Cardiac septum (tissue), 1 donor: ENCODE results near the gene BRDT. TPM values are rescaled to one million over a fixed set of nuclear protein-coding genes. Genes with fewer than 3 reads are reported as not detected.

ENCODE experiments used
- DNase-seq: peaks from one replicate; pipeline ENCODE4 v3.0.0-alpha.2; 2020; ENCODE audit warnings: low spot score
- intact Hi-C: fragments of 100-400 bp; cut with DNase I; formaldehyde crosslinking; loops from one replicate; pipeline ENCODE4 v1.14.0; 2022
- long read RNA-seq: library from polyadenylated mRNA; unstranded; transcript quantifications from one replicate; pipeline ENCODE4 v2.0.0, GENCODE V29; 2021
- total RNA-seq: library from RNA; stranded (reverse); fragmentation: NEBNext Ultra II Directional; extraction: Animal tissue kit (Norgen Biotek cat#: 25700); gene quantifications from one replicate; pipeline ENCODE4 v1.2.1, GENCODE V29; 2021
- donor health status: DM: no; HTN: no; CAD: no.

The BRDT gene
- not detected for total RNA-seq
- long read RNA-seq = 0 reads

DNA sequence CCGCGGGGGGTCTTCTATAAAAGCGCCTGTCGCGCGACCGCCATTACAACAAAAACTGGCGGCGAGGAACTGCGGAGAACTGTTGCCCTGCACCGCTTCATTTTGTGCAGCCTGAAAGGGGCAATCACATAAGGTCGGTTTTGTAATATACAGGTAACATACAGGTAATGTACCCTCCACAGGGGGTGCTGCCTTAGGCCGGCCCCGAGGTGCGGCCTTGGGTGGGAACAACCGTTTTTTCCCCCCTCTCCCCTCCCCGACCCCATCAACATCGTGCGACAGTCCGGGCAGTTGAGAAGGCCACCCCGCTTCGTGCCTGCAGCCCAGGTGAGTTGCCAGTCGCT, at the start of gene BRDT:
BRDT (plus strand) TSS at position 46 of the 344 bp plus-strand sequence. CDS start 13,354 bp downstream, outside the sequence.
- intact Hi-C loops = no loop called here

DNA sequence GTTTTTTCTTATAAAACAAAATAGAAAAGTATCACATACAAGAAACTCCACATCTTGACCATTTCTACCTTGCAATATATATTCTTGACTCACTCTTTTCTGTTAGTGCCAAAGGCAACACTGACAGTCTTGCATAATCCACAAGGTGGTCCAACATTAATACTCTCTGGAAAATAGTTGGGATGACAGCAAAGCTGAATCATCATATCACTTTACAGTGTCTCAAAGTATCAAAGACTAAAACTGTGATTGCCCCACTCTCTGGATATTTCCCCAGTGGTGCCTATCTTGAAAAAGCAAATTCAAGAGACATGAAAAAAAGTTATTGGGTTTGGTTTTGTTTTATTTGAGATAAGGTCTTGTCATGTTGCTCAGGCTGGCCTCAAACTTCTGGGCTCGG, 48.6 kb upstream of the BRDT start:
- intact Hi-C loops = no loop called here
- DNase-seq = no peak

More for the DNA sequence above, at the start of gene BRDT:
- DNase-seq = no peak

DNA sequence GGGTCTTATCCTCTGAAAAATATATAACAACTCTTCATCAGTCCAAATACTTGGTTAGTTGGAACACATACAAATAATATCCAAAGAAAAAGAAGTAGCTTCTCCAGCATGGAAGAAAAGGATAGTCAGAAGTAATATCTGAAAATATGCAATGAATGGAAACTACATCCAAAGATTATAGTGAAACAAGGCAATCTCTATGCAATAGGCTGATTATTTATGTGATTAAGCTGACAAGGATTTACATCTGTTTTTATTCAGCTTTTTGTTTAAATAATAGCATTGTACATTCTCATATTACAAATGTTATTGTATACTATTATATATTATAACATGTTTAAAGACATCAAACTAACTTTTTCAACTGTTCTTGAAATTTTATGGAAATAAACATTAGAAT, 48.0 kb upstream of the BRDT start:
- no peak for DNase-seq
- intact Hi-C loops = no loop called here

DNA sequence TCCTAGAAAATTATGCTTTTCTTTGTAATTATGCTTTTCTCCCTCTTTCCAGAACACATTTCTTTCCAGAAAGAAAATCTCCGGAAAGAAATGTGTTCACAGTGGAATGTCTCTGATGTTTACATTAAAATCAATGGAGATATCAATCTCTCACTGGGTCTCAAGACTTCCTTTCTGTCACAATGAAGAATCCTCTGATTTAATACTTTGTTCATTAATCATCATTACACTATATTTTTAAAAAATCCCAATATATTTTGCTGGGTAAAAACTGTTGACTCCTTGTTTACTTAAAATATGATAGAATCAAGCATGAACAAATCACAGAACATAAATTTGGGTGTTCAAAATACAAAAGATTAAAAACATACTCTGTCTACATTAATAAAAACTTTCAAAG, 36.9 kb upstream of the BRDT start:
- intact Hi-C loops = no loop called here

DNA sequence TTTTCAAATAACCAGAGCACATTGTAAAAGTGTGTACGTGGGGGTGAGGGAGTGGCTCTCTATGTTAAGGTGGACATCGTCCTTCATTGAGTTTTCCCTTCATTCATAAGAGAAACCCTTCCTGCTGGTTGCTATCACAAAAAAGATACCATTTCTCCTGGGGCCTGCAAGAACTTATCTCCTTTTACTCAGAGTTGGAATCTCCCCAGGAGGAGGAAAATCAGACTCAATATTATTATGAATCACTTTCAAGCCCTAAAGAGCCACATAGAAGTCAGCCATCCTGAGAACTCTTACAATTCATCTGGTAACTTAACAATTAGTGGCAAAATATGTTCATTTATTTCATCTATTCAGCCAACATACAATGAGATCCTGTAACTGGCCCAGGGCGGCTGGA, 36.2 kb upstream of the BRDT start:
- no peak for DNase-seq
- intact Hi-C loops = no loop called here

More for the DNA sequence above, 36.9 kb upstream of the BRDT start:
- no peak for DNase-seq

DNA sequence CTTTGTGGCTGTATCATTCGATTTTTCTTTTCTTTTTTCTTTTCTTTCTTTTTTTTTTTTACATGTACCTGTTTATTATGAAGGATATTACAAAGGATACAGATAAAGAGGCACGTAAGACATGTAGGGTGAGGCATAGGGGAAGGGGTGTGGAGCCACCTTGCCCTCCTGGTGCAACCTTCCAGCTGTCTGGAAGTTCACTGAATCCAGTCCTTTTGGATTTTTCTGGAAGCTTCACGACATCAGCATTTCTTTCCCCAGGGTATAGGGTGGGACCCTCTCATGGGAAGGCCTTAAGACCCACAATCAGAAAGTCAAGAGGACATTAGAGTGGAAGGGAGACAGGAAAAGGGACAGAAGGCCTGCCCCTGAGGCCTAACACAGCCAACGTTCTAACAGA, 33.2 kb upstream of the BRDT start:
- intact Hi-C loops = no loop called here
- DNase-seq = no peak

DNA sequence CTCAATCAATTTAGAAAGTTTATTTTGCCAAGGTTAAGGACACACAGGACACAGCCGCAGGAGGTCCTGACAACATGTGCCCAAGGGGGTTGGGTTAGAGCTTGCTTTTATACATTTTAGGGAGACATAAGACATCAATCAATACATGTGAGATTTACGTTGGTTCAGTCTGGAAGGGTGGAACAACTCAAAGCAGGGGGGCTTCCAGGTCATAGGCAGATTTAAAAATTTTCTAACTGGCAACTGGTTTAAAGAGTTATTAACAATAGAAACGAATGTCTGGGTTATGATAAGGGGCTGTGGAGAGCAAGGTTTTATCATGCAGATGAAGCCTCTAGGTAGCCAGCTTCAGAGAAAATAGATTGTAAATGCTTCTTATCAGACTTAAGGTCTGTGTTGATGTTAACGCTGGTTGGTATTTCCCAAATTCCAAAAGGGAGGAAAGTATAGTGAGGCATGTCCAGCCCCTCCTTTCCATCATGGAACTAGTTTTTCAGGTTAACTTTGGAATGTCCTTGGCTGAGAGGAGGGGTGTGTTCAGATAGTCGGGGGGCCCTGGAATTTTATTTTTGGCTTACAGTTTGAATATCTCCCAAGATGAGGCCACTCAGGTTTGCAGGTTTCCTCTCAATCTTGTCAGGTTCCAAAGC, 32.3 kb upstream of the BRDT start:
- DNase-seq = no peak
- intact Hi-C loops = no loop called here

DNA sequence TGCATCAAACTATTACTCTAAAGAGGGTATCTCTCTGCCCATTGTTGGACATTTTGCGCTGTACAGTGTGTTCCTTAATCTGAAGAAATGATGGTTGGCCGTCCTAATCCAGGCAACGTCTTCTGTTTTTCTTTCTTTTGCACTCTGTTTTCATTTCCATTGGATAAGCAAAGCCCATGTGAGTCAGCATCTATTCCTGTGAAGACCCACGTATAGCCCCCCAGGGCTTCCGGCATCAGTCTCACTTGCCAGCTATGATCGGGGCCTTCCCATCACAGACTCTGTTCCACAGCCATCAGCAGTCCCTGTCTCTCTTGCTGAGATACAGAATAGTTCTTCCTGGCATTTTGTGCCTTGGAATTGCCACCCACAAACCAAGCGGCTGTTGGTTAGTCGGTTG, 29.2 kb upstream of the BRDT start:
- intact Hi-C loops = loop anchor here (10.0 kb wide), 1 partner anchor 635 kb away; no protein-coding TSS in a partner anchor
- DNase-seq = no peak

DNA sequence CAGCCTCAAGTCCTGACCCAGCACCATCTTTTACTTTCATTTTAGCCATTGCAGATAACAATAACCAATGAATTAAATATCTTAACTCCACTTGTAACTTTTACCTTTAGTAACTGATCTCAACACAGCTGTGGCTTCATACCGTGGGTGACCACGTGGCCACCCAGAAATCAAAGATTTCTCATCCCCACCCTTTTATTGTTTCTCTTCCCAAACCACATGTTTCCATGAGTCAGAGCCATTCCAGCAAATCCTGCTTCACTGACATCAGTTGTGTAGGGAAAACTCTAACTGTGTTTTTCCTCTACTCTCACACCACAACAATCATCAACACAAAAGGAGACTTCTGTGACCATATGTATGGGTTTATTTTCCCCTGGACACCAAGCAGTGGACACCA, 25.1 kb upstream of the BRDT start:
- no peak for DNase-seq
- intact Hi-C loops = loop anchor here (10.0 kb wide), 1 partner anchor 639 kb away; no protein-coding TSS in a partner anchor

DNA sequence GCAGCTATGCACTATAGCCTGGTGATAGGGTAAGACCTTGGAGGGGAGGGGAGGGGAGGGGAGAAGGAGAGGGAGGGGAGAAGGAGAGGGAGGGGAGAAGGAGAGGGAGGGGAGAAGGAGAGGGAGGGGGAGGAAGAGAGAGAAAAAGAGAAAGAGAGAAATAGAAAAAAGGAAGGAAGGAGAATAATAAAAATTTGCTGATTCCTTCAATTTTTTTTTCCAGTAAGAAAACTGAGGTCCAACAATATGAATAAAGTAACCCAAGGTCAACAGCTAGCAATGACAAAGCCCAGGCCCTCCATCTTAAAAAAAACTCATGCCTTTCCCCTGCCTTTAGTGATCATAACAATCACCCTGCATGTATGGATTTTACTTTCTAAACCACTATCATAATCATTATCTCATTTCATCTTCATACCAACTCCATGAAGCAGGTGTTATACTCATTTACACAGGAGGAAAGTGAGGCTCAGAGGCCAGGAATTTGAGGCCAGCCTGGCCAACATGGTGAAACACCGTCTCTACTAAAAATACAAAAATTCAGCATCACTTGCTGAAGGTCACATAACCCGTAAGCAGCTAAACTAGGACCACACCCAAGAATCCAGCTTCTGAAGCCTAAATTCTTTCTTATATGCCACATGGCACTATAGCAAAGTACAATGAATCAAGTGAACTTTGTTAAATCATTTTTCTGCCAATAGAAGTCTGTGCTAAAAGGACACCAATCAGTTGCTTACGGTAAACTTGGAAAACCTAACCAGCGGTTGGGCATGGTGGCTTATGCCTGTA, 23.4 kb upstream of the BRDT start:
- no peak for DNase-seq
- intact Hi-C loops = loop anchor here (5.0 to 10.0 kb wide), 2 partner anchors 94 to 641 kb away; no protein-coding TSS in a partner anchor

DNA sequence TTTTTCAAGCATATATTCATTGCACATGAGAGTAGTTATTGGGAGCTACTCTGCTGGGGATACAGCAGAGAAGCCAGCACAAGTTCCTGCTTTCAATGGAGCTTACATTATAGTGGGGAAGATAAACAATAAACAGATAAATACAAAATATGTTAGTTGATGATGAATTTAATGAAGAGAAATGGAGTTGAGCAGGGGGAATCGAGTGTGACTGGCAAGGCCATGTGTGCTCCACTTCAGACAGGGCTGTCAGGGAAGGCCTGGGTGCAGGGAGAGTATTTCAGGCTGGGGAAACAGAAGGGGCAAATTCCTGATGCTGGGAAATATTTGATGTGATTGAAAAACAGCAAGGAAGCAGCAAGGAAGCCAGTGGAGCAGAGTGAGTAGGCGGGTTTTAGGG, 21.2 kb upstream of the BRDT start:
- no peak for DNase-seq
- intact Hi-C loops = loop anchor here (5.0 to 10.0 kb wide), 2 partner anchors 96 to 643 kb away; no protein-coding TSS in a partner anchor

DNA sequence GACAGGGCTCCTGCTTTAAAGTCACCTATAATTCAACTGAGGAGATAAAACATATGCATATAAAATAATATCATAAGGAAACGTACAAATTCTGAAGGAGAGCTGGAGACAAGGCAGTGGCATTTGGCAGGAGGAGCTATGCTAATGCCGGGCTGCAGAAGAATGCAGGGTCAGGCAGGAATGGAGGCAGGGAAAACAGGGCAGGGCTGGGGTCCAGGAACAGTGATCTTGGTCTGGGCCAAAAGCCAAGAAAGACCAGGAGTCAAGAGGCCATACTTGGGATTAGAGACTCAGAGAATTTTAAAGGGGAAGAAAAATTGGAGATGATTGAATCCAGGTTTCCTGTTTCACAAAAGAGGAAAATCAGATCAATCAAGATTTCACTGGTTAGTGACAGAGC, 20.0 kb upstream of the BRDT start:
- intact Hi-C loops = loop anchor here (5.0 to 10.0 kb wide), 2 partner anchors 97 to 644 kb away; no protein-coding TSS in a partner anchor
- DNase-seq = no peak

DNA sequence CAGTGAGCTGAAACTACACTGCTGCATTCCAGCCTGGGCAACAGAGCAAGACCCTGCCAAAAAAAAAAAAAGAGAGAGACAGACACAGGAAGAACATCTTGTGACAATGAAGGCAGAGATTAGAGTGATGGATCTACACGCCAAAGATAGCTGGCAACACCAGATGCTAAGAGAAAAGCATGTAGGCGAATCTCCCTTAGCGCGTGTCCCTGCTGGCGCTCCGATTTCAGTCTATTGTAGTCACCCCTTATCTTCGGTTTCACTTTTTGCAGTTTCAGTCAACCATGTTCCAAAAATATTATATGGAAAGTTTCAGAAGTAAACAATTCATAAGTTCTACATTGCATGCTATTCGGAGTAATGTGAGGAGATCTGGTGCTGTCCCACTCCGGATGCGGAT, 11.6 kb upstream of the BRDT start:
- no peak for DNase-seq
- intact Hi-C loops = no loop called here

DNA sequence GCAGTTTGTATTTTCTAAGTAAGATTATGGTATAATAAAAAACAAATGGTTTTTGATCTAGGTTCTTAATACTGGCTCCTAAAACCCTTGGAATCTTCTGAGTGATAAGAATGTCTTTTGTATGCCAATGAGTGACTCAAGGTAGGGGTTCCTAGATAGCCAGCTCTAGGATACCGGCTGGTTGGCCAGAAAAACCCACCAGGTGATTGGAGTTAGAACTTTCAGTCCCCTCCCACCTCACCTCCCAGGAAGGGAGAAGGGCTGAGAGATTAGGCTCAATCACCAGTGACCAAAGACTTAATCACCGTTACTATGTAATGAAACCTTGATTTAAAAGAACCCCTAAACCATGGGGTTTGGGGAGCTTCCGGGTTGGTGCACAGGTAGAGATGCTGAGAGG, 8.7 kb upstream of the BRDT start:
- no peak for DNase-seq
- intact Hi-C loops = no loop called here

DNA sequence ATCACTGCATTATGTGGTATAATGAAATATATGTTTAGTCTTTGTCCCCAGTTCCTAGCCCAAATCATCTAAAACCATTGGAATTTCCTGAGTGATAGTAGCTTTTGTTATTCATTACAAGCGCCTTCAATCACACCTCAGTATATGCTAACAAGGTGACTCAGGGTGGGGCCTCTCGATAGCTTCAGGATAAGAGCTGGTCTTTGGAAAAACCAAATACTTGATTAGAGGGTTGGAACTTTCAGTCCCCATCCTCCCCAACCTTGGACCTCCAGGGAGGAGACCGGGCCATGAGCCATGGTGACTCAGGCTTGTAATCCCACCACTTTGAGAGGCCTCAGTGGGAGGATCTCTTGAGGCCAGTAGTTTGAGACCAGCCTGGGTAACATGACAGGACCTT, 5.1 kb upstream of the BRDT start:
- DNase-seq = no peak

DNA sequence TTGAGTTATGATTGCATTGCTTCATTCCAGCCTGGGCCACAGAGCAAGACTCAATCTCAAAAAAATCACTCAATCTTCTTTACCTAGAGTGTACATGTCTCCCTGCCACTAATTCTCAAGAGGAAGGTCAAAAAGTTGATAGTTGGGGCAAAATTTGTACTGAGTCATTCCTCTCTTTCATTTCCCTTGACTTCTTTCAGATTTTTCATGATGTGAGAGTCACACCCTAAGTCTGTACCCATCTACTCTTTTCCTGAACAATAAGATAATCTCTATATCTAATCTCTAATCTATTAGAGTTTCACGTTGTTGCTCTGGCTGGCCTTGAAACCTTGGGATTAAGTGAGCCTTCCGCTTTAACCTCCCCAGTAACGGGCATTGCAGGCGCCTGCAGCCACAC, 1.1 kb upstream of the BRDT start:
- no peak for DNase-seq
- intact Hi-C loops = no loop called here

More for the DNA sequence above, 5.1 kb upstream of the BRDT start:
- intact Hi-C loops = no loop called here

DNA sequence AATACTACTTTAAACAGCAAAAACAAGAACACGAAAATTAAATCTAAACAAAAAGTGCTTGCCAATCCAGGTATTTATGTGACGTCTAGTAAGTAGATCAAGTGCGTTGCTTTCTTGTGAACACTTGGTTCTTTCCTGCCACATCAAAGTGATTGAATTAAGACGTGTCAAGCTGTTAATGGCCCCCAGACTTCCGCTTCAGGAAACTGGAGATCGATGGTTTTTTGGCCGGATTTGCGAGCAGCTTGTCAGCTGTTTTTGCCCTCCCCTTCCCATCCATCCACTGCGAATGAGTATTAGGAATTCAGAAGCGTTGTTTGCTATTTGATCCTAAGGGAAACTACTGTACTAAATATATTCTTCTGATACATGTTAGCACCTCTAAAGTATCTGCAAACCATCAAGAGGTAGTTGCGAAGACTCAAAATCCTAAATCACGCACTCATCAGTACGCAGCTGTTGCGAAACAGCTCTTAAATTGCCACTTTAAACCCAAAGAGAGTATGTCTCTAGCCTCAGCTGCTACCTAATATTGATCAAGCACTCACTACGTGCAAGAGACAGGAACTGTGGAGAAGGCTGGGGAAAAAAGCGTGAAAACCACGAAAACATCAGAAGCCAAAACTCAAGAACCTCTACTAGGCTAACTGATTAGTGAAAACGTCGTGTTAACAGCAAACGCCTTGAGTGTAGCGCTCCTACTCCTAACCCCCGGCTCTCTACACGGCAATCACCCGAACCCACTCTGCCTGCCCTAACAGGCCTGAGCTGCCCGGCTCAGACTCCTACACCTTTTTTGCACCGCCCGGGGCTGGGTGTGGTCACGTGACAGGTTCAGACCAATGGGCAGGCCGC, 473 bp upstream of the BRDT start:
- intact Hi-C loops = no loop called here
- DNase-seq = no peak

DNA sequence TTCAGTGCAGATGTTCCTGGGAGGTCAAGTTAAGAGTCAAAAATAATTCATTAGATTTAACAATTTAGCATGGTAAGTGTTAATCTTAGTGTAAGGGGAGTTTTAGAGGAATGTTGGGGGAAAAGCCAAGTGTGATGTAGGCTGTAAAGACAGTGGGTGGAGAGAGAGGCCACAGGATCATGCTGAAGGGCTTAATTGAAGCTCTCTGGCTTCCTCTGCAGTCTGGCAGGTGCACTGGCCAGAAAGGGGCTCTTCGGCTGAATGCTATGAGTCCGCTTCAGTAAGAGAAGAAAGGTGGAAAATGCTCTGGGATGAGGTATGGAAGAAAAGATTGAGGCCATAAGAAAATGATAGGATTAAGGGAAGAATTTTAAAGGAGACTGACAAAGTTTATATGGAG, 3.0 kb downstream of the BRDT start:
- no peak for DNase-seq
- intact Hi-C loops = no loop called here

DNA sequence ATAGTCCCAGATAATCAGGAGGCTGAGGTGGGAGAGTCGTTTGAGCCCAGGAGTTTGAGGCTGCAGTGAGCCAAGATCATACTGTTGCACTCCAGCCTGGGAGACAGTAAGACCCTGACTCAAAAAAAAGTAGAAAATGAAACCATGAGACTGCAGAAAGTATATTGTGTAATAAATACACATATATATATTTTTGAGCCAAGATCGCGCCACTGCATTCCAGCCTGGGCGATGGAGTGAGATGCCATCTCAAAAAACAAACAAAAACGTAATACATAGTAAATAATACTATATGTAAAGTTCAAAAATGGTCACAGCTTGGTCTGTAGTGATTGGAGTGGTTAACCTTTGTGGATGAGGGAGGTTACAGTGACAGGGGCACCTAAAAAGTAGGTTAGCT, 9.7 kb downstream of the BRDT start:
- intact Hi-C loops = no loop called here
- DNase-seq = no peak

DNA sequence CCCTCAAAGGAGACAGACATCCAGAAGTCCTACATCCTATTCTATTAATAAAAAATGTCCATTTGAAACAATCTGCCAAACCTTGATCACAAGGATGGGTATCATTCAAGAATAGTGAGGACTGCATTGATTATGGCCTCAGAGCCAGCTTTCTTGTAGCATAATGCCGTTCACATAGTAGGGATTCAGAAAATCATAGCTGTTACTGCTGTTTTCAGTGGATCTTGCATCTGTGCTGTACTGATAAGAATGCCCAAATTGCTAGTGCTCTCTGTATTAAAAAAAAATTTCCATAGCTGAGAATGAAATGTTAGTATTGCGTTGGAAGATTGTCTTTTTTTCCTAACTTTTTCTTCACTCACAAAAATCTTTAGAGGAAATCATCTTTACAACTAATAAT, 19.1 kb downstream of the BRDT start:
- DNase-seq = no peak
- intact Hi-C loops = no loop called here
